ENCODE results near the gene C15orf62.

DNA sequence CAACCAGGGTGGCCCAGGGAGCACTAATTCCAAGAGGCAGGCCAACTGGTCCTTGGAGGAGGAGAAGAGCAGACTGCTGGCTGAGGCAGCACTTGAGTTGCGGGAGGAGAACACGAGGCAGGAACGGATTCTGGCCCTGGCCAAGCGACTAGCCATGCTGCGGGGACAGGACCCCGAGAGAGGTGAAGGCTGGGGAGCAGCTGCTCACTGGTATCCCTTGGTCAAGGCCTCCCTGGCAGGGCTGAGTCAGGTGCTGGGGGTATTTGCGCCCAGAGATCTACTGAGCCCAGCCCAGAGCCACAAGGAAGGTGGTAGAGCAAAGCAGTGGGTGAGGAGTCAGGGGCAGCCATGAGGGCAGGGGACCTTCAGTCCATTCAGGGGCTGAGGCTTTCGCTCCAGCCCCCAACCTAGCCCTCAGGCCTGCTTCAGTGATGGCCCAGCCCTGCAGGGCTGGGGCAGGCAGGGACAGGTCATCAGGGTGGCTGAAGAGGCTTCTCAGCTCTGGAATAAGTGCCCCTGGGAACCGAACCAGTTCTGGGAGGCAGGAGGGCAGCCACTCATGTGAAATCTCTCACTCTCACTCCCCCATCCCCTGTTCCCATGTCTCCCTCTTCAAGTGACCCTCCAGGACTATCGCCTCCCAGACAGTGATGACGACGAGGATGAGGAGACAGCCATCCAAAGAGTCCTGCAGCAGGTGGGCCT is 43.1 kb downstream of the C15orf62 start:
- TF ChIP-seq POLR2AphosphoS5 (IDR thresholded peaks at IDR 0.05; ENCODE audit: low read depth, low read length) (no peak), TAF1 (IDR thresholded peaks at IDR 0.05; ENCODE audit: borderline replicate concordance, insufficient read depth, low read length) (no peak)

All from PFSK-1 (cell line).